BE2C (cell line): ENCODE data around the gene OR6S1.
A peak's percentile ranks its signal among the peaks of the same experiment; 100 is the strongest.

Experiments
- DNase-seq: peaks from one replicate; pipeline ENCODE4 v3.0.0-alpha.2; 2020
- H3K27me3 ChIP-seq: fragments of 250-450 bp; sonication (Bioruptor Pico); 2 replicates; pipeline ENCODE4 v1.5.1; 2020; ENCODE audit warnings: mild to moderate bottlenecking
- H3K36me3 ChIP-seq: fragments of 250-450 bp; sonication (Bioruptor Pico); 2 replicates; pipeline ENCODE4 v1.5.1; 2020; ENCODE audit warnings: mild to moderate bottlenecking
- H3K4me1 ChIP-seq: fragments of 250-450 bp; sonication (Bioruptor Pico); 2 replicates; pipeline ENCODE4 v1.5.1; 2020
- H3K4me3 ChIP-seq: 2 replicates; pipeline ENCODE4 v1.5.1; 2011; ENCODE audit warnings: low read depth, low read length
- H3K9me3 ChIP-seq: fragments of 250-450 bp; sonication (Bioruptor Pico); 2 replicates; pipeline ENCODE4 v1.5.1; 2020
- TF ChIP-seq, protein P1 (sequence below): IDR thresholded peaks from 2 replicates; pipeline ENCODE4 v1.5.1; 2012; ENCODE audit warnings: mild to moderate bottlenecking, low read depth, low read length

The OR6S1 gene

DNA sequence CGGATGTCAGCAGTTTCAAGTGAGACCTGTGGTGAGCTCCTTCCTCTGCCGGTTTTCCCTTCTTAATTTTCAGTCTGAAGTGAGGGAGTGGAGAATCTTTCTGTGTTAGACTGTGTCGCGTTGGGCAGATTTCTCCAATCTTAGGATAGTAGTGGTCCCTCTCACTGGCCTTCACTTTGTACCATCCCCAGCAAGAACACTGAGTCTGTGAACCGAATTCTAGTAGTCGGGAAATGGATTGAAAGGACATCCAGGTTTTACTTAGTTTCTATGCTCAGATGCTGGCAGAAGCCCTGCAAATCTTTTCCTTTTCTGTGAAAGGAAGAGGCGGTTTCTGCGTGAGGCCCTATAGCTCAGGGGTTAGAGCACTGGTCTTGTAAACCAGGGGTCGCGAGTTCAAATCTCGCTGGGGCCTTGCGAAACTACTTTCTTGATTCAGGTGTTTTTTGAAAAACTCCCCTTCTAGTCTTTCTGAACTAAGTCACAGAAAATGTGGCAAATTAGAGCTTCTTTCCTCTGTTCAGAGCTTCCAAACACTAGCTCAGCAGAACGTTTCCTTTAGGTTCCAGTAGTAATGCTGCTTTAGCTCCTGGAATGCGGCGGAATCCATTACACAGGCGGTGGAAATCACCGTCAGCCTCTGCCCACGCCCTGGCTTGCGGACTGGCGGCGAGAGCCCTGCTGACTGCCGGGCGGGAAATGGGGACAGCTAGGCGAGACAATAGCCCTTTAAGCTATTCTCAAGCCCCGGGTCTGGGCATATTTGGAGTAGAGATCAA lies 40.0 kb upstream of the OR6S1 start:
- DNase-seq = peak; percentile 76
- H3K4me1 ChIP-seq = no peaks in the 10 kb centered on the region
- TF ChIP-seq, protein P1, sequence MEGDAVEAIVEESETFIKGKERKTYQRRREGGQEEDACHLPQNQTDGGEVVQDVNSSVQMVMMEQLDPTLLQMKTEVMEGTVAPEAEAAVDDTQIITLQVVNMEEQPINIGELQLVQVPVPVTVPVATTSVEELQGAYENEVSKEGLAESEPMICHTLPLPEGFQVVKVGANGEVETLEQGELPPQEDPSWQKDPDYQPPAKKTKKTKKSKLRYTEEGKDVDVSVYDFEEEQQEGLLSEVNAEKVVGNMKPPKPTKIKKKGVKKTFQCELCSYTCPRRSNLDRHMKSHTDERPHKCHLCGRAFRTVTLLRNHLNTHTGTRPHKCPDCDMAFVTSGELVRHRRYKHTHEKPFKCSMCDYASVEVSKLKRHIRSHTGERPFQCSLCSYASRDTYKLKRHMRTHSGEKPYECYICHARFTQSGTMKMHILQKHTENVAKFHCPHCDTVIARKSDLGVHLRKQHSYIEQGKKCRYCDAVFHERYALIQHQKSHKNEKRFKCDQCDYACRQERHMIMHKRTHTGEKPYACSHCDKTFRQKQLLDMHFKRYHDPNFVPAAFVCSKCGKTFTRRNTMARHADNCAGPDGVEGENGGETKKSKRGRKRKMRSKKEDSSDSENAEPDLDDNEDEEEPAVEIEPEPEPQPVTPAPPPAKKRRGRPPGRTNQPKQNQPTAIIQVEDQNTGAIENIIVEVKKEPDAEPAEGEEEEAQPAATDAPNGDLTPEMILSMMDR = no peak
- no peaks in the 10 kb centered on the region for H3K9me3 ChIP-seq
- H3K36me3 ChIP-seq = no peaks in the 10 kb centered on the region
- H3K27me3 ChIP-seq = no peaks in the 10 kb centered on the region
- H3K4me3 ChIP-seq = peak overlapping the region; percentile 94

DNA sequence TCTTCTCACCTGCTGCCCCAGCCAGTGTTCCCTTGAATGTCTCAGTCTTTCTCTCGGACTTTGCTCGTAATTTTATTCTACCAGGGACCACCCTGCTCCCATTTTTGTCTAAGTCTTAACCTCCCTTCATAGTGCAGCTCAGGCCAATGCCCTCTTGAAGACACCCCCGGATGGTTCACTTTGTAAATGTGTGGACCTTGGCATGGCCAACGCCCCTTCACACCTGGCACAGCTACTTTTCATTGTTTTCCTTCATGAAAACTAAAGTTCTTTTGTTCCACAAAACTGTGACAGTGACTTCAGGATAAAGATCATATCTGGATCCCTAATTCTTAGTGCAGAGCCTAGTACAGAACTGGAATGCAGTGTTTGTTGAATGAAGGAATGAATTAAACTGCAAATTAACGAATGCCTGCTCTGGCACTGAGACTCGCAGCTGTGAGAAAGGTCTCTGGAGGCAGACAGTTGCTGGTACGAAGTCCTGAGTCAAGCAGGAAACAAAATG lies 39.4 kb upstream of the OR6S1 start:
- TF ChIP-seq, protein P1 = no peak
- Histone ChIP-seq H3K9me3 (no peaks in the 10 kb centered on the region), H3K4me3 (peak overlapping the region; percentile 94), H3K4me1 (no peaks in the 10 kb centered on the region), H3K27me3 (no peaks in the 10 kb centered on the region), H3K36me3 (no peaks in the 10 kb centered on the region)
- DNase-seq = no peak

DNA sequence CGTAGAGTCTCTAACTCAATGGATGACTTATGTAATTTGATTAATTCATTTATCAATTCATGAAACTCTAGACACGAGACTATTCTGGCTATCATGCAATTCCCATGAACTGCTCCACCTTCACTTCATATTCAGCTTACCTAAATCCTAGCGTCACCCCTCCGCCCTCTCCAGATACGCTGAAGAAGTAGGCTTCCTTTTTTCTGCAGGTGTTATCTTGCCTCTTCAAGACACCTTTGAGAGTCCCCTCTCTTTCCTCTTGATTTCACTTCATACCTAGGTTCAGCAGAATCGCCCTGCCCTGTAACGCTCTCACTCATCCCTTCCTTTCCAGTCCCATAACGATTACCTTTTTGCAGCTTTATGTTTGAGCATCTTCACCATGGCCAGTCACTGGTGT lies 38.9 kb upstream of the OR6S1 start:
- DNase-seq = no peak
- Histone ChIP-seq H3K4me1 (no peaks in the 10 kb centered on the region), H3K36me3 (no peaks in the 10 kb centered on the region), H3K4me3 (peak overlapping the region; percentile 94), H3K27me3 (no peaks in the 10 kb centered on the region), H3K9me3 (no peaks in the 10 kb centered on the region)
- TF ChIP-seq, protein P1 = no peak

DNA sequence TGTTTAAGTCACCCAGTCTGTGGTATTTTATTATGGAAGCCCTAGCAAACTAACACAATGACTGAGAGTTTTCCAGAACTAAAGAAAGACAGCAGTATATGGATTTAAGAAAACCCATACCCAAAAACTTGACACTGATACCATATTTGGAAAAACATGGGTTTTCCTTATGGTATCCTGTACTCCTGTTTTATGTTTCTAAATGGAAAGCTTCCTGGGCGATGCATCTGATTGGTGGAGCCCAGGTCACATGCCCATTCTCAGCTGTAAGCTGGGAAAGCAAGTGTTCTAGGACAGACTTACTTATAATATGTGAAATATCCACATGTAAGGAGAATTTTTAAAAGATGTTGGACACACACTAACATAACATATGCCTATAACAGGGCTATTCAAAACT lies 38.4 kb upstream of the OR6S1 start:
- TF ChIP-seq, protein P1 = no peak
- peak; percentile 49 for DNase-seq
- Histone ChIP-seq H3K4me3 (peak overlapping the region; percentile 94), H3K27me3 (no peaks in the 10 kb centered on the region), H3K36me3 (no peaks in the 10 kb centered on the region), H3K9me3 (no peaks in the 10 kb centered on the region), H3K4me1 (no peaks in the 10 kb centered on the region)

DNA sequence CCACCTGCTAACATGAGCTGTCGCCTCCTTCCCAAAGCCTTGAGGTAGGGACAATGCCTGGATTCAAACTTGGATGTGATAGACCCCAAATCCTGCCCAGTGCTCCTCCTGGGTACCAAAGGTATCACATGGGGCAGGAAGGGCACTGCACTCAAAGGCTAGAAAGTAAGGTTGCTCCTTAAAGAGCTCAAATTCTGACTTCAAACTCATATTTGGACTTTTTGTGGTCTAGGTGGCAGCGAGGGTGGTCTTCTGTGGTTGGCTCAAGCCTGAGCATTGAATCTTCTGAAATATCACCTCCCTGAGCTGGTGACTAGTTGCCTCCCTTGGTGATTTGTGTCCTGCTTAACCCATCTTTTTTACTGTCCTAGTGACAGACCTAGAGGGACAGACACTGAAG lies 34.6 kb upstream of the OR6S1 start:
- Histone ChIP-seq H3K4me3 (no peak overlapping the region), H3K9me3 (no peaks in the 10 kb centered on the region), H3K36me3 (no peaks in the 10 kb centered on the region), H3K27me3 (no peaks in the 10 kb centered on the region), H3K4me1 (no peaks in the 10 kb centered on the region)
- TF ChIP-seq, protein P1 = no peak
- DNase-seq = no peak

DNA sequence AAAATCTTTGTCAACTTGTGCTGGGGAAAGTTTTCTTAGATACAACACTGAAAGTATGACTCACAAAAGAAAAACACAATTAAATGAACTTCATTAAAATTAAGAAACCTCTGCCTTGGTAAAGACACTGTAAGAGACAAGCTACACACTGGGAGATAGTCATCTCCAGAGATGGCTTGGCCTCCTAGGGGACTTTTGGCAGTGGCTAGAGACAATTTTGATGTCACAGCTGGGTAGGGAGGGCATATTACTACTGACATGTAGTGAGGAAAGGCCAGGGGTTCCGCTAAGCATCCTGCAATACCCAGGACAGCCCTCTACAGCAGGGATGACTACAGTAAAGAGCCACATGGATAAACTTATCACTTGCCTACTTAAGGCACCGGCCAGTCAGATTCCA lies 34.2 kb upstream of the OR6S1 start:
- DNase-seq = no peak
- Histone ChIP-seq H3K27me3 (no peaks in the 10 kb centered on the region), H3K4me3 (no peak overlapping the region), H3K4me1 (no peaks in the 10 kb centered on the region), H3K36me3 (no peaks in the 10 kb centered on the region), H3K9me3 (no peaks in the 10 kb centered on the region)
- TF ChIP-seq, protein P1 = no peak
